ENCODE results near the gene CRIM1.

The CRIM1 gene

DNA sequence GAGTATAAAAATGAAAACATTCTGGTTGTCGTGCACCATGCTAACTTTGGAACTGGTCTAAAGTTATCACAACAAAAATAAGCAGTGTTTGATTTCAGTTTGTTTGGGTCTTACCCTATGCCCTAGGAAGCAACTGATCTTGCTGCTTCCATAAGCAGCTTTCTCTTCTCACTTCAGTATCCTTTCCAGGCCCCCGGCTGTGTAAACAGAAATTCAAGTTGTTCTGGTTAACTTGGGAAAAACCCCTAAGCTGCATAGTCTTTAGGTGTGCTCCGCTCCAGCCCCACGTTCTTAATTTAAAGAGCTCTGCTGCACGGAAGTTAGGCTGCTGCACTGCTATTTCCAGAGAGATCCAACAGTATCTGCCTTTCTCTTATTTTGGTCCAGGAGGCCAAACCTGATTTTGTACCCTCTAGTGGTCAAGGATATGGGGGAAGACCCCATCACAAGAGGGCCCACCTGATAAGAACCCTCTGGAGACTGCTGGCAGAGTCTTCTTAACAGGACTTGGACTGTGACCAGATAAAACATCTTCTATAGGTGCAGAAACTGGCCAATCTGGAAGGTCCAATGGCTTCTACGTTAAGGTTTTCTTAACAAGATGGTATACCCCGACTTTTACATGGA lies 173.3 kb downstream of the CRIM1 start:
- DNase-seq: no peak

GRCh38 chr2:36530178-36530982 lies 174.8 kb downstream of the CRIM1 start:
- no peak for DNase-seq

GRCh38 chr2:36530983-36531354 lies 175.4 kb downstream of the CRIM1 start:
- DNase-seq: no peak

DNA sequence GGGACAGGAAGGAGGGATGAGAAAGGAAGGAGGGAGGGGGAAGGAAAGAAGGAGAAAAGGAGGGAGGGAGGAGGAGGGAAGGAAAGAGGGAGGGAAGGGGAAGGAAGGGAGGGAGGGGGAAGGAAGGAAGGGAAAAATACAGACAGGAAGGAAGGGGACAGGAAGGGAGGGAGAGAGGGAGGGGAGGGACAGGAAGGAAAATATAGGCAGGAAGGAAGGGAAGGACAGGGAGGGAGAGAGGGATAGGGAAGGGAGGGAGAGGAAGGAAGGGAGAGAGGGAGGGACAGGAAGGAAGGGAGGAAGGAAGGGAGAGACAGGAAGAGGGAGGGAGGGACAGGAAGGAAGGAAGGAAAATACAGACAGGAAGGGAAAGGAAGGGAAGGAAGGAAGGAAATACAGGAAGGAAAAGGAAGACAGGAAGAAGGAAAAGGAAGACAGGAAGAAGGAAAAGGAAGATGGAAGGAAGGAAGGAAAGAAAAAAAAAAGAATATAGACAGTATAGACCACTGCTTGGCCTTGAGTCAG lies 178.8 kb downstream of the CRIM1 start:
- no peak for DNase-seq

- DNase-seq: no peak
These were observed 179.5 kb downstream of the CRIM1 start for GRCh38 chr2:36535099-36535498.

DNA sequence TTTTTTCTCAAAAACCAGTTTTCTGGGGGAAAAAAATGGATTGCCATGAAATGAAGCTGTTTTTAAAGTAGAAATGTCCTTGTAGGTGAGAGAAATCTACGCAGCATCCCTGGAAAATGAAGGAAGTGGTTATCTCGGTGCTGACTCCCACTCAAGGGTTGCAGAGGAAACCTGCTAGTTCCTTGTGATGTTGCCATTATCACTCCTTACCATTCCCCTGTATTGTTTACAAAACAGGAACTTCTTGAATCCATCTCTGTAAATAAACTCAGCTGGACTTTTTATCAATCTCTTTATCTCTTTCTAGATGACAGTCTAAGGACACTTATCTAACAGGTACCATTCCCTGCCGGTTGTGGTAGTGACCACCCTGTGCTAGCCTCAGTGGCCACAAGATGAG lies 181.2 kb downstream of the CRIM1 start:
- DNase-seq: no peak

- no peak for DNase-seq
These were observed 182.8 kb downstream of the CRIM1 start for GRCh38 chr2:36538335-36538734.

DNA sequence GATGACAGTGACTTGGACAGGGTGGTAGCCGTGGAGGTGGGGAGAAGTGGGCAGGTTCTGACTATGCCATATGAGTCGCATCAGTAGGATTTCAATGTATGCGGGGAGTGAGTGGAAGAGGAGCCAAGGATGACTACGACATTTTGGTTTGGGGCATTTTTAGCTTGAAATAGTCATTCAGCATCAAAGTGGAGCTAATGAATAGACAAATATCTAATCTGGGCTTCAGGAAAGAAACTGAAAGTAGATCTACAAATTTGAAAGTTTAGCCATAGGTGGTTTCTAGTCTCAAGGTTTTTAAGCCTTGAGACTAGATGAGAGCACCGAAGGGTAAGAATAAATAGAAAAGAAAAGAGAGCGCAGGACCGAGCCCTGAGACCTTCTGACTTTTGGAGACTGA lies 184.1 kb downstream of the CRIM1 start:
- no peak for DNase-seq

DNA sequence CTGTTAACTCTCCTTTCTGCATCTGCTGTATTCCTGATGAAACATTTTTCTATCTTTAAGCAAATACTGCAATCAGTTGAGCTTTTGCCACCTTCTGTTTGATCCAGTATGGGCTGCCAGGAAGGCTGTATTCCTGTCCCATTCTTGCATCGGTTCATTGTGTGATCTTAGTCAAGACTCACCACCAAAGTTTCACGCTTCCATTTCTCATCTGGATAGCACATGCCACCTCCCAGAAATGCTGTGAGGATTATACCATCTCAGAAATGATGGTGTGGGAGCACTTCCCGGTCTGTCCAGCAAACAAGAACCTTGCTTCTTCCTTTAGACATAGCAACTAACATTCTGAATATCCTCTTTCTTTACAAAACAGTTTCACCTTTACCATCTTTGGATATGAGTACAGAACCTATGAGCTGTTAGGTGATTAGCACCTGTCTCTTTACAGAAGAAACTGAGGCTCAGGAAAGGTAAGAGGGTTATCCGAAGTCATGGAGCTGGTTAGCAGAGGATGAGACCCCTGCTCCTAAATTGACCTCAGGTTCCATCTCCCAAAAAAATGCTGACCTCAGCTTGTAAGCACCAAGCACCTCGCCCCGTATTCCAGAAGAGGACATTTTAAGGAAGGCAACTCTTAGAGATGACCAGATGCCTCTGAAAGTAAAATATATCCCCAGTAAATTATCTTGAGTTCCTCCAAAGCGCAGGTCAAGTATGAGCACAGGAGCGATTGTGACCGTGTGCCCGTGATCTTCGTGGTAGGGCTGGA lies 185.6 kb downstream of the CRIM1 start:
- DNase-seq: no peak

DNA sequence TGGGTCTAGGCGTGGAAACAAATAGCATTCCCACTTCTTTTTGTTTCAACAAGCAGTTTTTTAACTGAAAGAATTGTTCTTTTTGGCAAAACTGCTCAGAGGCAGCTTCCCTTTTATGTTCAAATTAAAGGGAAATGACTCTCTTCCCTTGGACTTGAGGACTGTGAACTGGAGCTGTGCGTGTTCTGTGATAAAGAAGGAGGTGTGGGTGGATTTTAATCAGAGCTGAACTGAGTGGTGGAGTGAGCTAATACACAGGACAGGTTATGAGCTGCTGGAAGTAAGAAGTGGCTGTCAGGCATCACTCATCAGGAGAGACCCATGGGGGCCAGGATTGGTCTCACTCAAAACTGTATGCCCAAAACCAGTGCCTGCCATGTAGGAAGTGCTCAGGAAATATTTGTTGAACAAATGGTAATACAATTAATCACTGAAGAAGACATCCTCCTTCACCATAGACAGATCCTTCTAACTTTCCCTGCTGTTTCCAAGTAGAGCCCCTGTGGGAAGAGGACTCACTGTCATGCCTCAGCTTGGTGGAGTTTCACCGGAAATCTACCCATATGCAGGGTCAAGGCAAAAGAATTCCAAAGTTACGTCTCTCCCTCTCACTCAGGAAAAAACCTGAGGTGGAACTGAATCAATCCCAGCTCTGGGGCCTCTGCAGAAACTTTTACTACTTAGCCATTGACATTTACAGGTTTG lies 186.5 kb downstream of the CRIM1 start:
- no peak for DNase-seq

DNA sequence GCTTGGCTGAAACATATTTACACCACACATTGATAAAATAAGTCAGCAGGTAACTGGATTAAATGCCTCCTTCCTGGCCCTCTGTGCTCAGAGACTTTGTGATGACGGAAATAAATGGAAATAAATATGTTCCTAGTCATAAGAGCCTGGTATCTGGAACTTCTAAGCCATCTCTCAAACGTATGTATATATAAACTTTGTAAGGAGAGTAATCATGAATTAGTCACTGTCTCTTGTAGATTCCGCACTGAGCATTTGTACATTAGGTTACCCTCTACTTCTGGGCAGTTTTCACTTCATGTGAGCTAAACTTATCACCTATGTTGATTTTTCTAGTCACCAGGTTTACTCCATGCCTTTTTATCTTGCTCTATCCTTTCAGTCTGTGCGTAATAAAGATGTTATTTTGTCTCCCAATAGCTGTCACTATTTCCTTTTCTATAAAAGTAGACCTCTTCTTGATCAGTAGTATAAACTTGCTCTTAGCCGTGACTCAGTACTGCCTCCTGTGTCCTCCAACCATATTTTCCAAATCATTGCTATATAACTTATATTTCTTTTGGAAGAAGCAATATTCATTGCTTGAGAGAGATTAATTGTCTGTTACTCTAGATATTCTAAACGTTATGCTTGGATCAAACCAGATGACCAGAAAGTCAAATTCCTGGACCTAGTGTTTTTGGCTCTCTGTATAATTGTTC lies 189.2 kb downstream of the CRIM1 start:
- no peak for DNase-seq

GRCh38 chr2:36545871-36546416 lies 190.4 kb downstream of the CRIM1 start:
- no peak for DNase-seq

GRCh38 chr2:36547906-36548305 lies 192.3 kb downstream of the CRIM1 start:
- DNase-seq: no peak

DNA sequence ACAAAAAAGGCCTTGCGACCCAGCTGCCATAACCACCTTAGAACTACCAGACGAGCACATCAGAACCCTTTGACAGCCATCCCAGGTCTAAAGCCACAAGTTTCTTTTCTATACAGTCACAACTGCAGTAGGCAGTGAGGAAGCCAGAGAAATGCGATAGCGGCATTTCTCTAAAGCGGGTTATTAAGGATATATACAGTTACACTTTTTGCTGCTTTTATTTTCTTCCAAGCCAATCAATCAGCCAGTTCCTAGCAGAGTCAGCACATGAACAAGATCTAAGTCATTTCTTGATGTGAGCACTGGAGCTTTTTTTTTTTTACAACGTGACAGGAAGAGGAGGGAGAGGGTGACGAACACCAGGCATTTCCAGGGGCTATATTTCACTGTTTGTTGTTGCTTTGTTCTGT lies 193.6 kb downstream of the CRIM1 start:
- no peak for DNase-seq

DNA sequence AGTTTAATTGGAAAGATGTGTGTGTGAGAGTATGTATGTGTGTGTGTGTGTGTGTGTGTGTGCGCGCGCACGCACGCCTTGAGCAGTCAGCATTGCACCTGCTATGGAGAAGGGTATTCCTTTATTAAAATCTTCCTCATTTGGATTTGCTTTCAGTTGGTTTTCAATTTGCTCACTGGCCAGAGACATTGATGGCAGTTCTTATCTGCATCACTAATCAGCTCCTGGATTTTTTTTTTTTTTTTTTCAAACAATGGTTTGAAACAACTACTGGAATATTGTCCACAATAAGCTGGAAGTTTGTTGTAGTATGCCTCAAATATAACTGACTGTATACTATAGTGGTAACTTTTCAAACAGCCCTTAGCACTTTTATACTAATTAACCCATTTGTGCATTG lies 194.4 kb downstream of the CRIM1 start:
- DNase-seq: no peak

GRCh38 chr2:36553683-36554082 lies 198.1 kb downstream of the CRIM1 start:
- DNase-seq: no peak

- no peak for DNase-seq
These were observed 199.0 kb downstream of the CRIM1 start for GRCh38 chr2:36554531-36554930.

- no peak for DNase-seq
These were observed 200.2 kb downstream of the CRIM1 start for GRCh38 chr2:36555789-36556188.

DNA sequence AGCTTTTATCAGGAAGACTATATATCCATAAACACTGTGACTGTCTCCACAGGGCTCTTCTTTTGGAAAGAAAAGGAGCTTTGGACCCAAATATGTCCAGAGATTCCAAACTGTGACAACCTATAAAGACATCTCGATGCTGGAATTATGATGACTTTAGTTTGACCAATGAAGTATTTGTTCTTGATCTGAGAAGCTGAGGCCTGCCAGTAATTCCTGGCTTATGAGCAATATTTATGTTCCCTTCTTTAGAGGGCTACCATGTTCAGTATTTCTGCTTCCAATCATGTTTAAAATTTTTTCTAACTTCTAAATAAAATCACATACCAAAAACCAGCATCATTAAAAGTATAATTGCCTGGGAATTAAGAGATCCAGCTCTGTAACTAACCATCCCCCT lies 201.3 kb downstream of the CRIM1 start:
- DNase-seq: no peak

DNA sequence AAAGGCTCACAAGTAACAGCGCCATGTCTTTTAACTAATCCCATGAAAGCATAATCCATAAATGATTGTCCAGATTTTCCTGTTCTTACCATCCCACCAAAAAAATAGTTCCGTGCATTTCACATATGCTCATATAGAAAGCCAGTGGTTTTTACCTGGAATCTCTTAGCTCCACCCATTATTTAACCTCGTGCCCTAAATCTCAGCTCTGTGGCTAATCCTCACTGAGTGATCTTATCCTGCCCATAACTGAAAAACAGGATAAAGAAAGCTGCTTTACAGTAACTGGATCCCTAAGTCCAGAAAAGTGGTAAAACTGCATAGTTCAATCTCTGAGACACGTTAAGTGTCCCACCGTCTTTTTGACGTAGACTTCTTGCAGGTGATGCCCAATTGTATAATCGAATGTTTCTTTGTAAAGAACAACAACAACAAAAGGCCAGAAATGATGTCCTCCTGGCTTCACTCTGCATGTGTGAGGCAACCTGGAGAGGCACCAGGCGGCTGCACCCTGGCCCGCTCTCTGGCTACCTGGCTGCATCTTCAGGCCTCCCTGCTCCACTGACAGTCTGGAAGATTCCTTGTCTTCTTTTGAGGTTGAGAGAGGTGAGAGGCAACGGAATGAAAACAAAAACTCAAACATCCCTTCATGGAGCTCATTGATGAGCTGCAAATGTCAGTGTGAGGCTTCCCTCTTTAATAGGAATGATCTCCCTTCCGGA lies 203.8 kb downstream of the CRIM1 start:
- peak; percentile 77 for DNase-seq

- DNase-seq: no peak
These were observed 205.1 kb downstream of the CRIM1 start for GRCh38 chr2:36560726-36561125.

All from NCI-H82 (cell line).